Testis (tissue), 2 donors: ENCODE measurements around the gene CLGN.

Source experiments
- POLR2A ChIP-seq: fragments of 450-650 bp; IDR thresholded peaks from one replicate; pipeline ENCODE4 v1.6.1; 2017; ENCODE audit warnings: antibody characterized with exemption, mild to moderate bottlenecking, moderate library complexity
- TF ChIP-seq, protein P1 (sequence below), 3 experiments: fragments of 450-650 bp in 2 of 3; fragments of 200-600 bp in 1 of 3; sonication (generic) in 1 of 3; IDR thresholded peaks; one replicate each; pipeline ENCODE4 v1.5.1; 2016 to 2019; ENCODE audit warnings: antibody characterized with exemption in 3 of 3, mild to moderate bottlenecking in 2 of 3, moderate library complexity in 1 of 3

DNA sequence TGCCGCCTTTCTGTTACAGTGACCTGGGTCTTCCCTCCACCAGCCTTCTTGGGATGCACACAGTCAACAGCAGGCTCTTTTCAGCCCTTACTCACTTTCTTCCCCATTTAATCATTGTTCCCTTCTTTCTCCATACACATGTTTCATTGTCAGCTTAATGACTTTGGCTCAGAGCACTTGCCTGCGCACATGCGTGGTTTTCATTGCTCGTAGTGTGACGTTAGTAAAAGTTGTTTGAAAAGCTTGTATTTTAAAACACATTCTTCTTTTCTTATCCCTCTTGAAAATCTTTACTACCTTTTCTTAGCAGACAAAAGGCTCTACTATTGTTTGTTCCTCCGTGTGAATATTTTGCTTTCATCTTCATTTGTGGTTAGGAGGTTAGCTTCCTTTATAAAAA, 73.7 kb downstream of the CLGN start:
- TF ChIP-seq, protein P1, sequence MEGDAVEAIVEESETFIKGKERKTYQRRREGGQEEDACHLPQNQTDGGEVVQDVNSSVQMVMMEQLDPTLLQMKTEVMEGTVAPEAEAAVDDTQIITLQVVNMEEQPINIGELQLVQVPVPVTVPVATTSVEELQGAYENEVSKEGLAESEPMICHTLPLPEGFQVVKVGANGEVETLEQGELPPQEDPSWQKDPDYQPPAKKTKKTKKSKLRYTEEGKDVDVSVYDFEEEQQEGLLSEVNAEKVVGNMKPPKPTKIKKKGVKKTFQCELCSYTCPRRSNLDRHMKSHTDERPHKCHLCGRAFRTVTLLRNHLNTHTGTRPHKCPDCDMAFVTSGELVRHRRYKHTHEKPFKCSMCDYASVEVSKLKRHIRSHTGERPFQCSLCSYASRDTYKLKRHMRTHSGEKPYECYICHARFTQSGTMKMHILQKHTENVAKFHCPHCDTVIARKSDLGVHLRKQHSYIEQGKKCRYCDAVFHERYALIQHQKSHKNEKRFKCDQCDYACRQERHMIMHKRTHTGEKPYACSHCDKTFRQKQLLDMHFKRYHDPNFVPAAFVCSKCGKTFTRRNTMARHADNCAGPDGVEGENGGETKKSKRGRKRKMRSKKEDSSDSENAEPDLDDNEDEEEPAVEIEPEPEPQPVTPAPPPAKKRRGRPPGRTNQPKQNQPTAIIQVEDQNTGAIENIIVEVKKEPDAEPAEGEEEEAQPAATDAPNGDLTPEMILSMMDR (IDR thresholded peaks at IDR 0.05): no peak
- TF ChIP-seq POLR2A: no peak
